Ovary (tissue), 3 donors: ENCODE measurements around the gene CEMP1.

Experiments
- POLR2A ChIP-seq: fragments of 450-650 bp; IDR thresholded peaks from one replicate; pipeline ENCODE4 v1.6.1; 2017; ENCODE audit warnings: antibody characterized with exemption, mild to moderate bottlenecking, moderate library complexity
- TF ChIP-seq, protein P1 (sequence below), 3 donors: fragments of 450-650 bp in 2 of 3; fragments of 200-600 bp in 1 of 3; IDR thresholded peaks; one replicate each; pipeline versions ENCODE4 v1.5.1 to v1.8.0; 2016 to 2022; ENCODE audit warnings: antibody characterized with exemption in 3 of 3, mild to moderate bottlenecking in 1 of 3
- donor health status: DM: no; HTN: no; CAD: no.

DNA sequence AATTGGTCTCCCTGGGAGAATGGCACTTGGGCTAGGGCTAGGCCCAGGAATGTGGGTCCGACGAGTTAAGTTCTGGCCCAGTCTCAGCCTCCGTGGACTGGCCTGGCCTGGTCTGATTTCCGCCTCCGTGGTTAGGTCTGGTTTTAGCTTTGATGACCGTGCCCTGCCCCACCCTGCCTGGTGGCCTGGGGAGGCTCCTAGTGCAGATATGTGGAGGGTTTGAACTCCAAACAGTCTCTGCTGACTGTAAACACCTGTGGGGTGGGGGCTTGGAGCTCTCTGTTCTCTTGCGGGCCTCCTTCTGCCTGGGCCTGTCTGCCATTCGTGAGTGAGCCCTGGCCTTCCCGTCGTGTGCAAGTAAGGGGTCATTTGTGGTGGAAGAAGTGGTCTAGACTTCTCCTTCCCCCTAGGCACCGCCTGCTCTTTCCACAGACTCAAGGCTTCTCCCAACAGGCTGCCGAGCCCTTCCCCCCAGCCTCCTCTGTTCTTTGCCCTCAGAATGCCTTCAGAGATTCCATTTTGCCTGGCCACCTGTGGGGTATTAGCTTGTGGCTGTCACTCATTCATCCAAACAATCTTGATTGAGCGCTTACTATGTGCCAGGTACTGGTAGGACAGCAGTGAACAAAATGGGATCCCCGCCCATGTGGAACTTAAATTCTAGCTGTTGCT lies 15.9 kb downstream of the CEMP1 start:
- TF ChIP-seq, protein P1, sequence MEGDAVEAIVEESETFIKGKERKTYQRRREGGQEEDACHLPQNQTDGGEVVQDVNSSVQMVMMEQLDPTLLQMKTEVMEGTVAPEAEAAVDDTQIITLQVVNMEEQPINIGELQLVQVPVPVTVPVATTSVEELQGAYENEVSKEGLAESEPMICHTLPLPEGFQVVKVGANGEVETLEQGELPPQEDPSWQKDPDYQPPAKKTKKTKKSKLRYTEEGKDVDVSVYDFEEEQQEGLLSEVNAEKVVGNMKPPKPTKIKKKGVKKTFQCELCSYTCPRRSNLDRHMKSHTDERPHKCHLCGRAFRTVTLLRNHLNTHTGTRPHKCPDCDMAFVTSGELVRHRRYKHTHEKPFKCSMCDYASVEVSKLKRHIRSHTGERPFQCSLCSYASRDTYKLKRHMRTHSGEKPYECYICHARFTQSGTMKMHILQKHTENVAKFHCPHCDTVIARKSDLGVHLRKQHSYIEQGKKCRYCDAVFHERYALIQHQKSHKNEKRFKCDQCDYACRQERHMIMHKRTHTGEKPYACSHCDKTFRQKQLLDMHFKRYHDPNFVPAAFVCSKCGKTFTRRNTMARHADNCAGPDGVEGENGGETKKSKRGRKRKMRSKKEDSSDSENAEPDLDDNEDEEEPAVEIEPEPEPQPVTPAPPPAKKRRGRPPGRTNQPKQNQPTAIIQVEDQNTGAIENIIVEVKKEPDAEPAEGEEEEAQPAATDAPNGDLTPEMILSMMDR (IDR thresholded peaks at IDR 0.05) = no peak
- no peak for TF ChIP-seq POLR2A
